Effector memory CD4-positive, alpha-beta T cell (primary cell): Measurements from ENCODE around the gene EYS.
"Not testable (repeated sequence)": the region's sequence is repeated elsewhere in the genome, so short reads cannot be mapped to it uniquely, and the experiment has no call there.

ENCODE experiments used
- DNase-seq, 3 donors: peaks; one replicate each; pipeline ENCODE4 v3.0.0-alpha.2; 2020
- H3K27ac ChIP-seq: 2 replicates; pipeline ENCODE4 v1.7.0; 2013; ENCODE audit warnings: mild to moderate bottlenecking, low read length, moderate library complexity; ENCODE audit not compliant: insufficient read depth, poor library complexity, severe bottlenecking
- H3K27me3 ChIP-seq: replicated peaks from 2 replicates; pipeline ENCODE4 v1.7.0; 2013; ENCODE audit warnings: mild to moderate bottlenecking, low read length; ENCODE audit not compliant: insufficient read depth, control insufficient read depth, poor library complexity, severe bottlenecking
- H3K36me3 ChIP-seq: 2 replicates; pipeline ENCODE4 v1.7.0; 2013; ENCODE audit warnings: mild to moderate bottlenecking, low read length, moderate library complexity; ENCODE audit not compliant: control insufficient read depth, insufficient read depth
- H3K4me1 ChIP-seq: 2 replicates; pipeline ENCODE4 v1.7.0; 2013; ENCODE audit warnings: low read length, mild to moderate bottlenecking; ENCODE audit not compliant: control insufficient read depth, insufficient read depth, poor library complexity, severe bottlenecking
- H3K4me3 ChIP-seq: 2 replicates; pipeline ENCODE4 v1.7.0; 2013; ENCODE audit warnings: low read length, low read depth, mild to moderate bottlenecking; ENCODE audit not compliant: insufficient read depth, poor library complexity, severe bottlenecking
- H3K9me3 ChIP-seq: 2 replicates; pipeline ENCODE4 v1.7.0; 2013; ENCODE audit warnings: mild to moderate bottlenecking, low read length, moderate library complexity; ENCODE audit not compliant: control insufficient read depth

EYS gene

DNA sequence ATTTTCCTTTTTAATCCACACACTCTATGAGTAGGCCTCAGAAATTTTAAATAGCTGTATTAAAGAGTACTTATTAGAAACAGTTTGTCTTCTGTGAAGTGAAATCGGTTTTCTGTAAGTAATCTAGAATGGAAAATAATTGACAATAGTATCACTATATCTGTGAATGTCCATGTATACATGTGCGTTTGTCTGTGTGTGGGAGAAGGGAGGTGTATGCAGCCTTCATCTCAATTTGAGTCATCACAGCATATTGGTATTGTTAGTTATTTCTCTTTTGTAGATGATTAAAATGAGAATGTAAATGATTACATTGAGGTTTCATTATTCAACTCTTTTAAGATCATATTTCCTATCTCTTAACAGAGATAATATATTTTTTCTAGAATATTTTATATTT, 206.0 kb downstream of the EYS start:
- H3K4me3 ChIP-seq, result no peak overlapping the region
- H3K36me3 ChIP-seq, result no peaks in the 10 kb centered on the region
- no peaks in the 10 kb centered on the region for H3K27me3 ChIP-seq
- H3K27ac ChIP-seq, result no peak overlapping the region
- H3K4me1 ChIP-seq, result no peaks in the 10 kb centered on the region
- no peak for DNase-seq
- H3K9me3 ChIP-seq, result no peaks in the 10 kb centered on the region

DNA sequence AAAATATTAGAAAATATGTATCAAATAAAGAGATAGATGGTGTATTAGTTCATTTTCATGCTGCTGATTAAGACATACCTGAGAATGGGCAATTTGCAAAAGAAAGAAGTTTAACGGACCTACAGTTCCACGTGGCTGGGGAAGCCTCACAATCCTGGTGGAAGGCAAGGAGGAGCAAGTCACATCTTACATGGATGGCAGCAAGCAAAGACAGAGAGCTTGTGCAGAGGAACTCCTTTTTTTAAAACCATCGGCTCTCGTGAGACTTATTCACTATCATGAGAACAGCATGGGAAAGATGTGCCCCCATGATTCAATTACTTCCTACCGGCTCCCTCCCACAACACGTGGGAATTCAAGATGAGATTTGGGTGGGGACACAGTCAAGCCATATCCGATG, 223.4 kb downstream of the EYS start:
- not testable (repeated sequence) for H3K27me3 ChIP-seq, DNase-seq, H3K27ac ChIP-seq, H3K36me3 ChIP-seq, H3K4me1 ChIP-seq, H3K9me3 ChIP-seq, H3K4me3 ChIP-seq

DNA sequence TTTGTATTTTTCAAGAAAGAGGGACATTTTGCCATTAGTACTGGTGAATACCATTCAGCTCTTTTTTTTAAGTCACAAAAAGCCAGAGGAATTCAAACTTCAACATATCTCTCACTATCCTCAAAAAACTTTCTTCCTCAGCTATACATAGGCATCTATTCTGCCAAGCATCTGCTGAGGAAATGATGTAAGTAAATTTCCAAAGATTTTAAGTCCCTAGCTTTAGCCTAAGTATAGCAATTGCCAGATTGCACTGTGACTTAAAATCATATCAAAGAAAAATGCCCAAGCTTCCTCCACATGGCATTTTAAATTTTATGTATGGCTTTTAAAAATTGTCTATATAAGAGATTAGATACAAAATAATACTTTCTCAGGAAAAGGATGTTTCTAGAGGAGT, 237.4 kb downstream of the EYS start:
- no peaks in the 10 kb centered on the region for H3K36me3 ChIP-seq
- DNase-seq, result no peak
- H3K4me1 ChIP-seq, result no peaks in the 10 kb centered on the region
- H3K27me3 ChIP-seq, result no peaks in the 10 kb centered on the region
- H3K27ac ChIP-seq, result no peak overlapping the region
- H3K4me3 ChIP-seq, result no peak overlapping the region
- peaks cover 4% of the 10 kb centered on the region for H3K9me3 ChIP-seq

DNA sequence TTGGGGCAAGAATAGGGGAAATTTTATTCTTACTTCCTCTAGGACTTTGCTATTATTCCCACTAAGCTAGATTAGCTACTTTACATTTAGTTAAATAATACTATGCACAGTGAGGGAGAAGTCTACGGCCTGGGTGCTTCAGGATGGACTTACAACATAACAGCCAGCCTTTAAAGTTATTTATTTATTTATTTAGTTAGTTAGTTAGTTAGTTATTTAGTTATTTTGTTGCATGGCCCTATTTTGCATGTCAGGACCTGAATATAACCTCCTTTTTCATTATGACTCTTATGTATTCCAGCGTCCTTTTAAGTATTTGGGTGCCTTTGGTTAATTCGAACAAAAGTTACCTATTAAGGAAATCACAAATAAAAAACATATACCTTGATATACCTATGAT, 238.7 kb downstream of the EYS start:
- Histone ChIP-seq H3K4me3 (no peak overlapping the region), H3K27ac (no peak overlapping the region), H3K9me3 (peaks cover 4% of the 10 kb centered on the region), H3K36me3 (no peaks in the 10 kb centered on the region), H3K27me3 (no peaks in the 10 kb centered on the region), H3K4me1 (no peaks in the 10 kb centered on the region)
- no peak for DNase-seq

DNA sequence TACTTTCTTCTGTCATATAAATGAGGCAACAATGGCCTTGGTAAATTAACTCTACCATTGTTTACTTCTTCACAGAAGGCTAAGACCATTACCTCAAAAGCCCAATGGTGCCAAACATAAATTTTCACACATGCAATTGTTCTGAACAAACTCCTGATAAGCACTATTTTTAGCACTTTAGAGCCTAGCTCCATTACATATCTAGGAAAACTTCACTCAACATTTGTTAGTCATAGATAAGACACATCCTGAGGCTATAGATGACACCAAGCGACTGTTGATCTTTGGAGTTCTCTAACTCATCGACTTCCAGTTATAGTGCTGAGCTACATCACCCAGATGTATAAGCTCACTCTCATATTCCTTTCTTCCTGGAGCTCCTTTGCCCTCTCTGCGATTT, 245.9 kb downstream of the EYS start:
- H3K36me3 ChIP-seq, result no peaks in the 10 kb centered on the region
- H3K4me1 ChIP-seq, result no peaks in the 10 kb centered on the region
- no peaks in the 10 kb centered on the region for H3K9me3 ChIP-seq
- H3K4me3 ChIP-seq, result no peak overlapping the region
- no peaks in the 10 kb centered on the region for H3K27me3 ChIP-seq
- DNase-seq, result no peak
- no peak overlapping the region for H3K27ac ChIP-seq

DNA sequence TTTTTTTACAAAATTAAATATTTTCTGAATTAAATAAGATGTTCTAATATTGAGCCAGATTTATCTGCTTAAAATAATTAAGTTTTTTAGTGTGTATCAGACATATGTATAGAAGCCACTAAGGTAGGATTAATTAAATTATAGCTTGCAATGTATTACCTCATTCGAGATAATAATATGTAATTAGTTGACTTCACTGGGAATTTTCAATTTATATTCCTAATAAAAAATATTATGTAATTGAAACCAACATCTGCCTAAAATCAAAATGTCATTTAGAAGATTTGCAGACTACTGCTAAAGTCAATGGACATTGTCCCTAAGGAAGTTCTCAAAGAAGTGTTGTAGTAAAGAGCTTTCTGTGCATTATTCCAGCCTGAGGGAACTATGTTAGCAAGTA, 254.7 kb downstream of the EYS start:
- Histone ChIP-seq H3K4me1 (no peaks in the 10 kb centered on the region), H3K4me3 (no peak overlapping the region), H3K27ac (no peak overlapping the region), H3K36me3 (no peaks in the 10 kb centered on the region), H3K9me3 (no peaks in the 10 kb centered on the region), H3K27me3 (no peaks in the 10 kb centered on the region)
- DNase-seq, result no peak

DNA sequence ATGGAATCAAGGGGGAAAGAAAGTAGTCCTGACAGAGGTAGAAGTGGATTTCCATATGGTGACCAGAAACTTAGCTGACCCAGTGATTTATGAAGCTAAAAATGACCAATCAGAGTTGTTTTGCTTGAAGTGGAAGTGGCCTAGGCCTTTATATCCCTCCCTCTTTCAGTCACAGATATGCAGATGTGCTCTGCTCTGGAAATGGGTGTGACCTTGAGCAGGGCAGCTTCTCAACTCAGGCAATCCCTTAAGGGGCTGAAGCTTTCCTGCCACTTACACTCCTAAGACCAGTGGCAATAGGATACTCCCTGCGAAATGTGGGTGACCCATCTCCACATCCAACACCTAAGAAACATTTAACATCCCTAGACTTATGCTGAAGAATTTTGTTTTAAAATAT, 256.6 kb downstream of the EYS start:
- DNase-seq, result no peak
- no peaks in the 10 kb centered on the region for H3K27me3 ChIP-seq
- no peak overlapping the region for H3K4me3 ChIP-seq
- no peaks in the 10 kb centered on the region for H3K9me3 ChIP-seq
- H3K27ac ChIP-seq, result no peak overlapping the region
- no peaks in the 10 kb centered on the region for H3K4me1 ChIP-seq
- H3K36me3 ChIP-seq, result no peaks in the 10 kb centered on the region

DNA sequence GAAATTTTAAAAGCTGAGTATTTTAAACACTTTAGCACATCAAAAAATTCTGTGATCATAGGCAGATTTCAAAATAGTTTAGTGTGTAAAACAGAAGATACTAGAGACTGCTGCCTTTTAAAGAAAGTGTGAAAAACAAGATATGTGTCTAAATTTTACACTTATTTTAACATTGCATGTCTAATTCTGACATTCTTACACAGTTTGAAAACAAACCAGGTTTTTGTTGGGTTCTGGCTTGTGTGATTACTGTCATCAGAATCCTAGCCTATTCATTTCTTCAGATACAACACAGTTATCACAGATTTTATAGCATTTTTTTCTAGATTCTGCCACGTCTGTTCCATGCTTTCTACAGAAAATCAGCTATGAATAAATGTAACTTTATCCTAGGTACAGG, 257.1 kb downstream of the EYS start:
- DNase-seq, result no peak
- H3K36me3 ChIP-seq, result no peaks in the 10 kb centered on the region
- no peaks in the 10 kb centered on the region for H3K27me3 ChIP-seq
- no peak overlapping the region for H3K27ac ChIP-seq
- H3K9me3 ChIP-seq, result no peaks in the 10 kb centered on the region
- H3K4me1 ChIP-seq, result no peaks in the 10 kb centered on the region
- no peak overlapping the region for H3K4me3 ChIP-seq

DNA sequence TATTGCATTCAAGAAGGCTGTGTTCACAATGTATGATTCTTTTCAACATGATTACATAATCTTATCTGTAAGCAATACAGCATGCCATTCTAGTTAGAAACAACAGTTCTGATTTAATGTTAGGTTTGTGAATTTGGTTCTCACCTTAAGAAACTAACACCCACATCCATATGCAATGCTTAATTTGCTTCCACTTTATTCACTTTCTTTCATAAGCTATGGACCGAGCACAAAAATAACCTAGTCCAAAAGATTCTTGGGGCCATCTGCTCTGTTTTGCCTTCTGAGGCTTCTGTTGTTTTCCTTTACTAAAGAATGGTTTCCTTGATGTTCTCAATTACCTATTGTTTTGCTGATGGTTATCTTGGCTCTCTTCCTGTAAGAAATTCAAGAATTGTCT, 258.2 kb downstream of the EYS start:
- H3K36me3 ChIP-seq, result no peaks in the 10 kb centered on the region
- no peak for DNase-seq
- no peak overlapping the region for H3K4me3 ChIP-seq
- H3K4me1 ChIP-seq, result no peaks in the 10 kb centered on the region
- H3K9me3 ChIP-seq, result no peaks in the 10 kb centered on the region
- no peak overlapping the region for H3K27ac ChIP-seq
- H3K27me3 ChIP-seq, result no peaks in the 10 kb centered on the region

DNA sequence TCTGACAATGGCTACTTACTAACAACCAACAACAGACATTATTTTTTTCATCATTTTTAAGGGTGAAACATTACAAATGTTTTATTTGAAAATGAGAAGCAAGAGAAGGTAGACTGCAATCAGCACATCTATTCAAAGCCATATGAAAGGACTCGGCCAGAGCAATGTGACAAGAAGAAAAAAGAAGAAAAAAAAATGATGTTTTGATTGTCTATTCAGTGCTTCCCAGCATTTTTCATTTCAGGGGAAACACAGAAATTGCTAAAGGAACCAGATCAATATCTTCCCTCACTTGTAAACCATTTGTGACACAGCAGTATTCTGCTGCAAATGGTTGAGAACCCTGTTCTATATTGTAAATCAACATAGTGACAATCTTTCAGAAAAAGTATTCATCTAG, 270.7 kb downstream of the EYS start:
- no peak overlapping the region for H3K4me3 ChIP-seq
- no peaks in the 10 kb centered on the region for H3K27me3 ChIP-seq
- no peak for DNase-seq
- H3K4me1 ChIP-seq, result no peaks in the 10 kb centered on the region
- H3K36me3 ChIP-seq, result no peaks in the 10 kb centered on the region
- no peak overlapping the region for H3K27ac ChIP-seq
- no peaks in the 10 kb centered on the region for H3K9me3 ChIP-seq

DNA sequence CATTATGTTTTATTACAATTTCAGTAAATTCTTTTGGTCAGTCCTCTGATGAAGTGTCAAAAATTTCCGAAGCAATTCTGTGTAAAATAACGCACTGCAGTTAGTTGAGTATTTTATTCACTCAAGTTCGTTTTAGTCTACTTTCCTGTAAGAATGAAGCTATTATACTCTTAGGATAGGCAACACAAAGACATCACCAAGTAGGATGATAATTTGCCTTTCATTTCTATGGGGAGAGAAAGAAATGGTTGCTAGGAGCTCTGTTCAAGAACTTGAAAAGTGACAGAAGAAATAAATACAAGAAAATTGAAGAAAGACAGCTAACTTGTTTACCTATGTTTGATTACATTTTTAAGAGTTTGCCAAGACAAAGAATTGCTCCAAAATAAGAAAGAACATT, 290.4 kb downstream of the EYS start:
- Histone ChIP-seq H3K4me3 (no peak overlapping the region), H3K27me3 (no peaks in the 10 kb centered on the region), H3K36me3 (no peaks in the 10 kb centered on the region), H3K4me1 (no peaks in the 10 kb centered on the region), H3K9me3 (no peaks in the 10 kb centered on the region), H3K27ac (no peak overlapping the region)
- DNase-seq, result no peak
